NCI-H2029 treated with DMSO at 0.1 percent for 48 hours (cell line): Measurements from ENCODE around the gene LBX1.

Experiments
- DNase-seq: peaks from one replicate; lab custom pipeline; 2025; lab: John Stamatoyannopoulos, UW

LBX1 gene

GRCh38 chr10:101224910-101225823 is 4.1 kb downstream of the LBX1 start:
- DNase-seq, result no peak

- DNase-seq, result no peak
Observed at GRCh38 chr10:101224060-101224909, 5.0 kb downstream of the LBX1 start.

- DNase-seq, result no peak
Observed at GRCh38 chr10:101223274-101224059, 5.8 kb downstream of the LBX1 start.

- DNase-seq, result no peak
Observed at GRCh38 chr10:101222683-101223273, 6.5 kb downstream of the LBX1 start.

- no peak for DNase-seq
Observed at GRCh38 chr10:101221963-101222531, 7.2 kb downstream of the LBX1 start.

GRCh38 chr10:101221549-101221948 is 7.7 kb downstream of the LBX1 start:
- no peak for DNase-seq

GRCh38 chr10:101219946-101220451 is 9.3 kb downstream of the LBX1 start:
- DNase-seq, result no peak

GRCh38 chr10:101219139-101219945 is 9.9 kb downstream of the LBX1 start:
- no peak for DNase-seq

GRCh38 chr10:101218351-101219138 is 10.7 kb downstream of the LBX1 start:
- no peak for DNase-seq

- no peak for DNase-seq
Observed at GRCh38 chr10:101217450-101218281, 11.6 kb downstream of the LBX1 start.

- no peak for DNase-seq
Observed at GRCh38 chr10:101217044-101217425, 12.2 kb downstream of the LBX1 start.

- no peak for DNase-seq
Observed at GRCh38 chr10:101216207-101217043, 12.8 kb downstream of the LBX1 start.

GRCh38 chr10:101215397-101216206 is 13.7 kb downstream of the LBX1 start:
- DNase-seq, result no peak

GRCh38 chr10:101214446-101215396 is 14.5 kb downstream of the LBX1 start:
- no peak for DNase-seq

GRCh38 chr10:101208543-101208942 is 20.7 kb downstream of the LBX1 start:
- DNase-seq, result no peak

- no peak for DNase-seq
Observed at GRCh38 chr10:101207026-101207425, 22.2 kb downstream of the LBX1 start.
